HG02678 (cell line): ENCODE data around the gene ZFHX3.
A peak's percentile ranks its signal among the peaks of the same experiment; 100 is the strongest.

Experiments used
- ATAC-seq: cut with Tn5 transposase; IDR thresholded peaks from one replicate; pipeline ENCODE4 v1.9.1; 2021; ENCODE audit warnings: mild to moderate bottlenecking, moderate library complexity; ENCODE audit not compliant: unreplicated experiment

ZFHX3 gene

GRCh38 chr16:72785886-72786285 lies 262.0 kb downstream of the ZFHX3 start:
- ATAC-seq, result no peak

- no peak for ATAC-seq
Observed at GRCh38 chr16:72785171-72785570, 262.8 kb downstream of the ZFHX3 start.

- no peak for ATAC-seq
Observed at GRCh38 chr16:72783716-72784318, 264.1 kb downstream of the ZFHX3 start.

GRCh38 chr16:72769876-72770275 lies 278.1 kb downstream of the ZFHX3 start:
- no peak for ATAC-seq

- no peak for ATAC-seq
Observed at GRCh38 chr16:72768591-72768990, 279.3 kb downstream of the ZFHX3 start.

GRCh38 chr16:72766506-72766905 lies 281.4 kb downstream of the ZFHX3 start:
- ATAC-seq, result no peak

GRCh38 chr16:72764015-72764654 lies 283.8 kb downstream of the ZFHX3 start:
- peak; percentile 62 for ATAC-seq

- no peak for ATAC-seq
Observed at GRCh38 chr16:72760581-72760980, 287.3 kb downstream of the ZFHX3 start.

- ATAC-seq, result no peak
Observed at GRCh38 chr16:72753881-72754280, 294.0 kb downstream of the ZFHX3 start.

GRCh38 chr16:72752004-72752695 lies 295.8 kb downstream of the ZFHX3 start:
- ATAC-seq, result no peak

- no peak for ATAC-seq
Observed at GRCh38 chr16:72751076-72751475, 296.9 kb downstream of the ZFHX3 start.

- no peak for ATAC-seq
Observed at GRCh38 chr16:72749091-72749490, 298.8 kb downstream of the ZFHX3 start.

- no peak for ATAC-seq
Observed at GRCh38 chr16:72744076-72744793, 303.7 kb downstream of the ZFHX3 start.

GRCh38 chr16:72743011-72743761 lies 304.7 kb downstream of the ZFHX3 start:
- ATAC-seq, result peak; percentile 94

GRCh38 chr16:72740347-72740746 lies 307.6 kb downstream of the ZFHX3 start:
- no peak for ATAC-seq

- no peak for ATAC-seq
Observed at GRCh38 chr16:72739577-72739976, 308.4 kb downstream of the ZFHX3 start.

GRCh38 chr16:72736074-72736473 lies 311.9 kb downstream of the ZFHX3 start:
- ATAC-seq, result no peak
